ENCODE measurements around the gene PBOV1.

PBOV1 gene

DNA sequence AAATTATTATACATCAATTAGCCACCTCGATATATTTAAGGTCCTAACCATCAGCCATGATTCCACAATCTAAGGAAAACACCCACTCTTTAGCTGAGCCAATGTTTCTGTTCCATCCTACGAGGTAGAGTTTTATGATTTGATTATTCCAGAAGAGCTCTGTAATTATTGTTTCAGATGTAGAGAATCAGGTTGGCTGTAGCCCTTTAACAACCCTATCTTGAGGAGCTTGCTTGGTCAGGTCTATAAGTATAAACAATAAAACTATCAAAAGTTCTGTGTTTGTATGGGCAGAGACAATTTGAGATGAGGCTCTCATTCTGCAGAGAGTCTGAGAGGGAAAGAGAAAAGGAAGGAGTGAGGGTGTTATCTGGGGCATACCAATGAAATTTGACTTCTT lies at the start of gene PBOV1:
Gene PBOV1, minus strand, starts transcription at position 43 of the 400 bp plus-strand sequence. CDS start 96 bp downstream, outside the sequence.
- no peak for DNase-seq

DNA sequence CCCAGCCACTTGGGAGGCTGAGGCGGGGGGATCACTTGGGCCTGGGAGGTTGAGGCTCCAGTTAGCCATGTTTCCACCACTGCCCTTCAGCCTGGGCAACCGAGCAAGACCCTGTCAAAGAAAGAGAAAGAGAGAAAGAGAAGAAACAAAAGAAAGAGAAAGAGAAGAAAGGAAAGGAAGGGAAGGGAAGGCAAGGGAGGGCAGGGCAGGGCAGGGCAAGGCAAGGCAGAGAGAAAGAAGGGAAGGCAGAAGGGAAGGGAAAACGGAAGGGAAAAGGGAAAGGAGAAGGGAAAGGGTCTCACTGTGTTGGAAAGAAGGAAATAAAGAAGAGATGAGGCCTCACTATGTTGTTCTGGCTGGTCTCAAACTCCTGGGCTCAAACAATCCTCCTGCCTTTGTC lies 47.8 kb upstream of the PBOV1 start:
- no peak for DNase-seq

DNA sequence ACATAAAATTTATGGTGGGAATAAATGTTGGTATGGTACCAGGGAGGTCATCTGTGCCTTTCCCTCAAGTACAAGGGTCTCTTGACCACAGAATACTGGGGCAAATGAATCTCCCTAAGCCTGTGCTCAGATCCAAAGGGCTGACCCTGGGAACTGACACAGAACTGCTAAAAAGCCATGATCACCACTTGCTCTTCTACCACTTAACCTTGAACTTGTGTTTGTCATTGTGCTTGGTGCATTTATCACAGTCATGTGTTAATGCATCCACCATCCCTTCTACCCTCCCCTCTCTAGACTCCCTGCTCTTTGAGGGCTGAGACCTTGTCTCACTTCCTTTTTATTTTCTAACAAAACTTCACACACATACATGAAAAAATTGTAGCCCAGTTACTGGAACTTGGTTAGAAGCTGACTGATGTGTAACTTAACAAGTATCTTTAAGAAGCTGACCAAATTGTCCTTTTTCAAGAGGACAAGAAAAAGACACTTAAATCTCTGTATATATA lies 46.1 kb upstream of the PBOV1 start:
- no peak for DNase-seq

DNA sequence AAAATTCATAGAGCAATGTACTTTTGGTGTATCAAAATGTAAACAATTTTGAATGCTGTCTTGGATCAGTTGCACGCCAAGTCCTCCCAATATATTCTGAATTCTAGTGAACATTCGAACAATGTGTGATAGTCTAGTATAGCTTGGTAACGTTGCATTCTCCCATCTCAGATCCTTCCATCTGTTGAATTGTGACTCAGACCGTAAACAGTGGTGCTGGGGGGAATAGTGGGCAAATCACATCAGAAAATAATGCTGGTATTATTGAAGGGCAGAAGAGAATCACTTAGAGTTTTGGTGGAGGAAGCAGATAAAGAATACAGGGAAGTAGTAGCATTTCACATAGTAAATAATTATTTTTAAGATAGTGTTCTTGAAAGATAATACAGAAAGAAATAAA lies 45.7 kb upstream of the PBOV1 start:
- no peak for DNase-seq

DNA sequence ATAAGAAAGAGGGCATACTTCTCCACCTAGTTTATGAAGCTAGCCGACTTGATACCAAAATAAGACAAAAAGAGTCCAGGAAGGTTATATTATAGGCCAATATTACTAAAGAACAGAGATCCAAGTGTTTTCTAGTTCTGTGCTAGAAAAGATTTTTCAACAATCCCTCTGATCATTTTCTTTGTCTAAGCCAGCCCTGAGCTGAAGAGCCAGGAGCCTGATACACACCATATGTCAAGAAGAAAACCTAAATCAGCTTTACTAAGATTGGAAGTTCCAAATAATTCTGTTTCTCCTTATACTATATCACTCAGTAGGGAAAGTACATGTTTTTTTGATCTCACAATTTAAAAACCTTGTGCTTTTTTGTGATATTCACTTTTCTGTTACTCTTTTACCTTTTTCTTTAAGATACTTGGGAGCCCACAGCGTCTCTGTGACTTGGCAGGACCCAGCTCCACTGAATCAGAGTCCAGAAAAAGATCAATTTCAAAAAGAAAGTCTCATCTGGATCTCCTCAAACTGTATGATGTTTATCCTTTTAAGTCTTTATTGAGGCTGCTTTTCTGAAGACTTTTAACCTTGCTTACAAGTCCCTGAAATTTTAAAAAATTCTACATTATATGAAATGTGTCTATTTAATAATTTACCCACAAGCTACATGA lies 43.0 kb upstream of the PBOV1 start:
- DNase-seq, result no peak

DNA sequence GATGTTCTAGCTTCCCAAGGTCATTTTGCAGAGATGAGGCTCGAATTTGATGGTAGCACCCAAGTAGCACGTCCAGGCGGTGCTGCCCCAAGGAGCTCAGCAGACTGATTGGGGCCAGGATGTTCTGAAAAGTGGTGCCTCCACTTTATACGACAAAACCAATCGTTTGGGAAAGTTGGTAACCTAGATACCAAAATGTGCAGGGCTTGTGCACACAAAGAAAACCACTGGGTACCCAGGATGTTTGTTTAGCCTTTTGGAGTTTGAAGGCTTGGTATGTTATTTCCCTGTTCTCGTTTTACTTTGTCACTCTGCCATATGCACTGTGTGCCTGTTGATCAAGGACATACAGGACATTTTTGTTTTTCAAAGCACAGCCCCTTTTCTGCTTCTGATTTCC lies 40.7 kb upstream of the PBOV1 start:
- no peak for DNase-seq

DNA sequence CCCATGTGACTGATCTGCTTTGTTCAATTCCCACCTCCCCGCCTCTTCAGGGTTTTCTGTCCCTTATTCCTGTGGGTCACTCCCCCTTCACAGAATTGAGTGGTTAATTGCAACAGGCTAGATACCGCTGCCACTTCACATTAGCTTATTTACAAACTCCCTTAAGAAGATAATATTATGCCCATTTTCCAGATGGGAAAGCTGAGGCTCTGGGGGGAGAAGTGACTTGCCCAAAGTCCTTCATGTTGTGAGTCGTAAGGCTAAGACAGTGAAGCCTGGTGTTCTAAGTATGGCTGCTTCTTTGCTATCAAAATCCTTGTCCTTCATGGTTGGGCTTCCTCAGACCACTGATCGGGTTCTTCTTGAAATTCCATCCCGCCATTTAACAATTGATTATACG lies 39.9 kb upstream of the PBOV1 start:
- no peak for DNase-seq

DNA sequence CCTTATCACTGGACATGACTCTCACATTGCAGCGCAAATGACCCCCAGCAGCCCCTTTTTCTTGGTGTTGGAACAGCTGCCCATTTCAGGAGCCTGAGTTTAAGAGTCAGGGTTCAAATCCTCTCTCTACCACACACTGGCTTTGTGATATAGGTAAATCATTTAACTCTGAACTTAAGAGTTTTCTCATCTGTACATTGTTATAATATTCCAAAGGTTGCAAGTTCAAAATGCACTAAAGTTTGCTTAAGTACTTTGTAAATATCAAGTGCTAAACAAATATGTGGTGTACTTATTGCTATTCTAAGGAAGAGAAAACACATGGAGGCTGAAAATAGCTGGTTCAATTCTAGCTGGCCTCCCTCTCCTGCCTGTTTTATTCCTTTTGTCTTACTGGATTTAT lies 39.3 kb upstream of the PBOV1 start:
- no peak for DNase-seq

DNA sequence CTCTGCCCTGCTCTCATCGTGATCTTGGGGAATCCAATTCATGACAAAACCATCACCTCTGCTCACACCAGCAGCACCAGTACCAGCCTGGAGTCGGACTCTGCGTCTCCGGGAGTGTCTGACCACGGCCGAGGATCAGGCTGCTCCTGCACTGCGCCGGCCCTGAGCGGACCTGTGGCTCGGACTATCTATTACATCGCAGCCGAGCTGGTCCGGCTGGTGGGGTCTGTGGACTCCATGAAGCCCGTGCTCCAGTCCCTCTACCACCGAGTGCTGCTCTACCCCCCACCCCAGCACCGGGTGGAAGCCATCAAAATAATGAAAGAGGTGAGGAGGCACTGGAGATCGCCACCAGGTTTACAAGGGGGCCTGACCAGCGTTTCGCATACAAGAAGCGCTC lies 37.2 kb upstream of the PBOV1 start:
- no peak for DNase-seq

DNA sequence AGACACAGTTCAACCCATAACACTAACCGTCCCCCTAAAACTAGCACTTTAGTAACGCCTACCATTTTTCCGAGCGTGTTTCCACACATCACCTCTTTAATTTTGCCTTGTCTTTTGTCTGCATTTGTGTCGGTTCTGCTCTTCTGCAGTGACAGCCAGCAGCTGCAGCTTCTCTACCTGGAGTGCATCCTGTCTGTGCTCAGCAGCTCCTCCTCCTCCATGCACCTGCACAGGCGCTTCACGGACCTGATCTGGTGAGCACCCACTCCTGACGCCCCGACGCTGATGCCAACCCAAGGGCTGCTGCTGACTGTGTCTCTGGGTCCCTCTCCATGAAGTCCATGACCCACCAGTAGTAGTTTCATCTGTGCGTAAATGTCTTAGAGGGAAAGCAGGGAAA lies 35.4 kb upstream of the PBOV1 start:
- DNase-seq, result no peak

DNA sequence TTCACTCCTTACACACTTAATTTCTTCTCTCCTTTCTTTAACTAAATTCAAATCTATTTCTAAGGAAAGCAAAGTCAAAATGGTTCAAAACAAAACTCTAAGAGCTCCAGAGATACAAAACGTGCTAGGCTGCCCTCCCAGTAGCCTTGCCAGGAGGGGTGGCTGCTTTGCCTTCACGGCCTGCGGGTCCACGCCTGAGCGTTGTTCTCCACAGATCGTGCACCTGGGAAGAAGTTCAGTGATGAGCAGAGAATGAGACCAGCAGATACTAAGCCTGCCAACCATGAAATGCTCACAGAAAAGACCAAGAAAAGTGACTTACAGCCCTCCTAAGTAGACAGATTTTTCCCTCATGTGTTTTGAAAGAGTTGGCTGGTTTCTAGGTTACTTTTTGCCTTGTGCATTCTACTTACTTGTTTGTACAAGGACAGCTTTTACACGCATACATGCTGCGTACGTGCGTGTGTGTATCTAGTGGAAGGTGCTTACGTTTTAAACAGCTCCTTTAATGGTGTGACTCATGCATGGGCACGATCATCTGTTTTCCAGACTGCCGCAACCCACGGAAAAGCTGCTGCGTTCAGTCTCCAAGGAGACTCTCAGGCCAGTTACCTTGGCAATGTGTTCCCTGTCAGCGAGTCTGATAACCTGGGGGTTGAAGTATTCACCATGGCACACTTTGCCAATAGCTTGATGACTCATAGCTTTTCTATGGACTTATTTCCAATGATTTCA lies 32.4 kb upstream of the PBOV1 start:
- DNase-seq, result no peak

DNA sequence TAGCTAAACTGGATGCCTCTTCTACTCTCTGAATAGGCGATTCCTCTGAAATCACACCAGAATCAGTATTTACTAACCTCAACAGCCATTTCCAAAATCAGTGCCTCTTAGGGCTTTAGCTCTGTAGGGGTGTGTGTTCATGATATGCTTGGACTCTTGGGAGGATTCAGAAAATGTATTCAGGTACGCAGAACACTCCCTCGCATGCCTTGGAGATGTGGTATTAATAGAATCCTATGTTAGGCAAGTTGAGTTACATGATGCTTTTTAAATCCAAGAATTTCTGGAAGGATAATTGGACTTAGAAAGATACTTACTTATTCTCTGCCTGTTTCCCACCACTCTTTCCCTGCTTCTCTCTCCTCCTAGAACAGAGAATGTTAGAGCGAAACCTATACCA lies 31.8 kb upstream of the PBOV1 start:
- DNase-seq, result no peak

DNA sequence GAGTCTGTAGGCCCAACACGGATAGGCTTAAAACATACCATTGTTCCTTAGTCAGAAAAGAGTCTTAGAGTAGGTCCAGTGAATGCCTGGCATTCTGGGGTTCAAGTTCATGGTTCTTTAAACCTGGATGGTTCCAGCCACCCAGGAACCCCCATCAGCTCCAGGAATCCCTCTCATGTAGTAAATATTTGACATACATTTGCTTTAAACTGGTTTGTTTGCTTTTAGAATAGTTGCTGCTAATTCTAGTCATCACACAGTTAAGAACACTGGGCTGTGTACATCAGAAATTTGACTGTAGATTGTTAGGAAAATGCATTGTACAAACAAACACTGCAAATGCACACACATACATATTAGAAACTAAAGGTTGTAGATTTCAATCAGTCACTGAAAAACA lies 30.6 kb upstream of the PBOV1 start:
- no peak for DNase-seq

DNA sequence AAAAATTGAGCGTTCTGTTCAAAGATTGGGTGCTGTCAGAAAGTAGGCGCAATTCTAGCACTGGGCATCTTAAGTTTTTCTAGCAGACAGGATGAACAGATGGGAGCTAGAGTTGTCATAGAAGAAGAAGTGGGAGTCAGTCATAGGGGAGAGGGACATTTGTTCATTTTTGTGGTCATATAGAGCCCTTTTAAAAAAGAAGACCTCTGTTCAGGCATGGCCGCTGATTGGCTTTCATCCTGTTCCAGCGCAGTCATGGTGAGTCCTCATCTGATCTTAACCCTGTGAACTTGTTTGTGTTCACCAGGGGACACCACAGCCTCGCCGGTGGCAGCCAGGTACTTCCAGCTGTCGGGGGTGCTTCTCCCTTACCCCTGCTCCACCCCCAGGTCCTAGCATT lies 29.7 kb upstream of the PBOV1 start:
- no peak for DNase-seq

DNA sequence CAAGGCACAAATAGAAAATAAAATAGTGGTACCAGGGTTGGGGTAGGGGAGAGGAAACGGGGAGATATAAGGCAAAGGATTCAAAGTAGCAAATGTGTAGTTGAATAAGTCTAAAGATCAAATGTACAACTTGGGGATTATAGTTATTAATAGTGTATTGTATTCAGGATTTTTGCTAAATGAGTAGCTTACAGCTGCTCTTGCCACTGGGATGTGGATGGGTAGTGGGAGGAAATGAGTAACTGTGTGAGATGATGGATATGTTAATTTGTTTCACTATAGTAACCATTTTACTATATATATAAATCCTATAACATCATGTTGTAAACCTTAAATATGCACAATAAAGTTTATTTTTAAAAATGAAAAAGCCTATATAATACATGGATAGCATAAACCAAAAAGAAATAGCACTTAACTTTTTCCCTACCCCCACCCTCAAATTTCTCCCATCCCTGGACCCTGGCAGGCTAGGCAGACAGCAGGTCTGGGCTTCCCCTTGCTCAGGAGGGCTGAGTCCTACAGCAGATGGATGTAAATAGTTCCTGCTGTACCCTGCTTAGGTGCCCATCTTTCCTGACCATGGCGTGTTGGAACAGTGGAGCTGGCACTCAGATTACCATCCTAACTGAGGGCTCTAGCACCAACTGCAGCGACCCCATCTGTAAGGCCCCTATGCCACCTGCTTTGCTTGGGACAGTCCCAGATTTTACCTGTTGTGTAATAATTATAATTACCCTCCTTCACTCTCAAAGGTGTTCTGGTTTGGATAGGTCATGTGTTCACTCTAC lies 28.6 kb upstream of the PBOV1 start:
- no peak for DNase-seq

DNA sequence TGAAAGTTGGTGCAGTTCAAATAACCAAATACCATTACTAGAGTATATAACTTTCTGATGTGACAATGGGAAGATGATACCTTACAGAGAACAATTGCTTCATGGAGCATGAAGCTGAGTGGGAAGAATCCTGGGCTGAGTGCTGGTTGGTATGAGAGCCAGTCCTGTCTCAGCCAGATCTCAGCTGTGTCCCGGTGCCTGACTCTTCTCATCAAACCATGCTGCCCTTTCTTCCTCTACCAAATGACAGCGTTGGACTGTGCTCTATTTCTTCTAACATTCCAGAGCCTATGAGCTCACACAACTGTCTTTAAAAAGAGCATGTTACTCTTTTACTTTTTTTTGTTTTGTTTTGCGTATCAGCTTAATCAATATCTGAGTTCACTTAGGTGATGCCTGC lies 27.5 kb upstream of the PBOV1 start:
- DNase-seq, result no peak

DNA sequence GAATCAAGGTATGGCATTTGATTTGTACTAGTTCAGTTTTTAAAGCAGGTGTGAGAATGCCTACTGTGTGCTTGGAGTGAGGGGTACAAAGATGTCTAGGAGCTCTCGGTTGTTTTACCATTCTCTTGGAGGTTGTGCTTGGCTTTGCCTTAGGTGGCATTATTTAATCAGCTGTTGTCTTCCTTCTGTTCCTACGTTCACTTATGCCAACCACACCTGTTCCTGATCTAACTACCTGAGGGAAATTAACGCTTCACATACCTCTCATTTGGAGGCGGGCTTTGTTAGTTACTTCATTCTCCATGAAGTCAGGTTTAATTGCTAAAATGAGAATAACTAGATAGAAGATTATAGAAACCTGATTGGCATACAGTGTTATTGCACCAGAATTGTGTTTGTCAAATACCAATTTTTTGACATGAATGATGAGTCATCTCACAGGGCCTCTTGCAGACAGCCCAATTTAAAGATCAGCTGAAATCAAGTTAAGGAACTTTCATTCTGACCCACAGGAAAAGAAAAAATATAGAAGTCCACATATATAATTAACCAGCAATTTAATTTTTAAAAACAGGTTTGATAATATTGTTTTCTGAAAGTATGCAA lies 24.8 kb upstream of the PBOV1 start:
- no peak for DNase-seq

DNA sequence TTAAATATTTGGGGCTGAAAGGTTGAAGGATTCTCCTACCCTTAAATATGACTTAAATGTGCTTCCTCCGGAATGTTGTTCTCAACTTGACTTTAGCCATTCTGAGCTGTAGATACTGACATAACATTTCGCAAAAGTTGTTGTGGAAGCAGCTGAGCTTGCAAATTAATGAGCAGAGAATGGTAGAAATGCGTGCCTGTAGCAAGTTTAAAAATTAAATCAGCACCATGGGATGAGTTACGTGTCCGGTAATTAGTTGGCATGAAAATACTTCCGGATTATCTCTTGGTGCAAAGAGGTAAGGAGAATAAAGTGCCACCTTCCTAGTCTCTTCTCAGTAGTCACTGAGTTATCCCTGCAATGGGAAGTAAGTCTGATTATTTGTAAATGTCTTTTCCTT lies 23.6 kb upstream of the PBOV1 start:
- no peak for DNase-seq

DNA sequence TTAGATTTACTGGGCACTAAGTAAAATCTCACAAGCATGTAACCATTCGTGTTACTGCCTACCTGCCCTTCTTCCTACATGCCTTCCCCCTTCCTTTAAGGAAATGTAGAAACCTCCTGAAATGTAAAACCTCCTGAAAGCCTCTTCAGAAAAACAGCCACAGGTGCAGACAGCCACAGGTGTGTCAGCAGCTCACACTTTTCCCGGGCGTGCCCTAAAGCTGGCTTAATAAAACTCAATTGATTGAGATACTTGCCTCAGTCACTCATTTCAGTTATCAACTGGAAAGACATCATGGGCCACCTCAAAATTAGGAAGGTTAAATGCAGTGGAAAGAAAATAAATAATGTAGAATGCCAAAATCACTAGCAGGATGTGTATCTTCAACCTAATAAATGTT lies 23.1 kb upstream of the PBOV1 start:
- no peak for DNase-seq

DNA sequence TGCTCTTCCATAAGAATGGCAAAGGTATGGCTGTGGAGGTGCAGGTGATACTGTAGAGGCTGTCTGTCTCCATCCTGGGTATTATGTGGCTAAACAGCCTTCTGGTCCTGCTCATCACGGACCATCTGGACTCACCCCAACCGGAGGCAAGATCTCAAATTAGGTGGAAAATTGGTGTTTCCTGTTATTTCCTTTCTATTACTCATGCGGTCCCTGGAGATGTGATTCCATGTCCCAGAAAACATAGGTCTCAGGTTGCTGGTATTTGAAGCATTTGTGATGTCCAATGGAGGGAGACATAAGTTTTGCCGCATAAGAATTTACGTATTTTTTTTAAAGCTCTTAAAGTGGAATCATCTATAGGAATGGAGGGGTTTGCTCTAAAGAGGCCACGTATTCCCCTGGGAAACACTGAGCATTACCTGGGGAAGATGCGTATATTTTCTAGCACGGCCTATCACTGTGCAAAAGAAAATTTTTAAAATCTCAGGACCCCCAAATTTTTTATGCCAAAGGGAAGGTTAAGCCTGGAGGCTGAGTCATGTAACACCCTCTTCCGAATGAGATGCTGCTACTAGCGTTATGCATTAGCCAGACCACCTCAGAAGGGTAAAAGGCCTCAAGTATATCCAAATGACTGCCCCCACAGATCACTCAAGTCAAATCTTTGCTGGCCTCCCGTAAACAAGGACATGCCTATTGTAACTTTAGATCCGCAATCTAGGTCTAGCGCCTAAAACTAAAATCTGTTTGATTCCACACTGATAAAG lies 22.4 kb upstream of the PBOV1 start:
- DNase-seq, result no peak

DNA sequence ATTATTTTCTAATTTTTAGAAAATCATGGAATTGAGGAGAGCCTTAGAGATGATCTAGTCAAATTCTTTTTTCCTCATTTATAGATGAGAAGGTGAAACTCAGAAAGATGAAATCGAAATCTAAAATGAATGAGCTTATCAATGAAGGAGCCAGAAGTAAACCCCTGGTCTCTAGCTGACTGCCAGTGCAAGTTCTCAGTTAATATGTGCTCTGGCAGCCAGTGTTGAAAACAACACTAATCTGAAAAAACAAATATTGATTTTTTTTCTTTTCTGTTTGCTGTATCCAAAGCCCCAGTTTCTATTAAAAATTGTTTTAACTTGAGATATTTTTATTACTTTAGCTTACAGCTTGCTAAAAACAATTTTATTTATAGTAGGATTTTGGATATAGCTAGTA lies 21.5 kb upstream of the PBOV1 start:
- no peak for DNase-seq

DNA sequence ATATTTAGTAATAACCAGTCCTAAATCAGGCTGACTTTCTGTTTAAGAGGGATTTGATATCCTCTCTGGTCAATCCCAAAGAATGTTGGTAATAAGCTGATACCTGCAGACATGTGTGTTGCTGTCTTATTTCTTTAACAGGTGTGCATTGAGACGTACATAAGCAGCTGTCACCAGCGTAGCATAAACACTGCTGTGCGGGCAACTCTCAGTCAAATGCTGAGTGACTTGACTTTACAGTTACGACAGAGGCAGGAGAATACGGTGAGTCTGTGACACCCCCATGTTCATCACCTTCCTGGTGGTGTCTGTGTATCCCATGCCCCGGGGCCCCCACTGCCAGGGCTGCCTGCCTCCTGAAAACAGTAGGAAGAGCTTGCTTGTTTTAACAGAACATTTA lies 20.1 kb upstream of the PBOV1 start:
- DNase-seq, result no peak

DNA sequence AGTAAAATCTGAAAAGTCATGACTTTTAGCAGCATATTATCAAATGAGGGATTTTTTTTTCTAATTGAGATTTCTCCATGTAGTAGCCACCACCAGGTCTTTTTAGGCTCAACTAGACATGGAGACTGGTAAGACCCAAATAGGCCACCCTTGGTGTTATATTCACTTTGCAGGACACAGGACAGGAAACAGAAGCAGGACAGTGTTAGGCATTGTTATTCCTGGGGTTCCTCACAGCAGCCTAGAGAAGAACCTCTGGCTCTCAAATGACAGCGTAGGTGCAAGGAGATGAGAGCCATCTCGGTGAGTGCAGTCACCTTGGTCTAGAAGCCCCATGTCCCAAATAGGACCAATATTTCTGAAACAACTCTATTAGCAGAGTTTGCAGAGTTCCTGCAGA lies 19.2 kb upstream of the PBOV1 start:
- DNase-seq, result no peak

Data from activated CD4-positive, alpha-beta T cell treated with anti-CD3 and anti-CD28 coated beads, Interleukin-2, amount 50 U/mL, for 1 hour (primary cell).